HG03064 (cell line): ENCODE measurements around the gene LYRM2.

Experiments
- ATAC-seq: cut with Tn5 transposase; IDR thresholded peaks from one replicate; pipeline ENCODE4 v1.9.1; 2021; ENCODE audit warnings: low read depth; ENCODE audit not compliant: unreplicated experiment

LYRM2 gene

GRCh38 chr6:89563866-89564265 lies 74.7 kb downstream of the LYRM2 start:
- no peak for ATAC-seq

GRCh38 chr6:89562093-89562973 lies 76.2 kb downstream of the LYRM2 start:
- ATAC-seq: no peak

- no peak for ATAC-seq
Measured at GRCh38 chr6:89559487-89559886, 79.1 kb downstream of the LYRM2 start.

GRCh38 chr6:89555806-89556205 lies 82.7 kb downstream of the LYRM2 start:
- ATAC-seq: no peak

- ATAC-seq: no peak
Measured at GRCh38 chr6:89555031-89555430, 83.5 kb downstream of the LYRM2 start.

GRCh38 chr6:89554106-89554505 lies 84.4 kb downstream of the LYRM2 start:
- ATAC-seq: no peak

GRCh38 chr6:89553431-89553830 lies 85.1 kb downstream of the LYRM2 start:
- ATAC-seq: no peak

- ATAC-seq: no peak
Measured at GRCh38 chr6:89547281-89547680, 91.3 kb downstream of the LYRM2 start.

- no peak for ATAC-seq
Measured at GRCh38 chr6:89542866-89543265, 95.7 kb downstream of the LYRM2 start.

GRCh38 chr6:89542081-89542857 lies 96.3 kb downstream of the LYRM2 start:
- ATAC-seq: no peak

GRCh38 chr6:89539779-89540178 lies 98.8 kb downstream of the LYRM2 start:
- no peak for ATAC-seq

- ATAC-seq: no peak
Measured at GRCh38 chr6:89536231-89536630, 102.3 kb downstream of the LYRM2 start.

- ATAC-seq: no peak
Measured at GRCh38 chr6:89530982-89531381, 107.6 kb downstream of the LYRM2 start.

GRCh38 chr6:89528866-89529265 lies 109.7 kb downstream of the LYRM2 start:
- no peak for ATAC-seq

GRCh38 chr6:89527634-89528033 lies 110.9 kb downstream of the LYRM2 start:
- no peak for ATAC-seq

- ATAC-seq: no peak
Measured at GRCh38 chr6:89526563-89526869, 112.0 kb downstream of the LYRM2 start.

GRCh38 chr6:89525786-89526562 lies 112.6 kb downstream of the LYRM2 start:
- no peak for ATAC-seq

- ATAC-seq: no peak
Measured at GRCh38 chr6:89522778-89523177, 115.8 kb downstream of the LYRM2 start.

GRCh38 chr6:89520736-89521135 lies 117.8 kb downstream of the LYRM2 start:
- ATAC-seq: no peak

- ATAC-seq: no peak
Measured at GRCh38 chr6:89518352-89519055, 120.0 kb downstream of the LYRM2 start.
